ENCODE measurements around the gene AMOTL1.

AMOTL1 gene

DNA sequence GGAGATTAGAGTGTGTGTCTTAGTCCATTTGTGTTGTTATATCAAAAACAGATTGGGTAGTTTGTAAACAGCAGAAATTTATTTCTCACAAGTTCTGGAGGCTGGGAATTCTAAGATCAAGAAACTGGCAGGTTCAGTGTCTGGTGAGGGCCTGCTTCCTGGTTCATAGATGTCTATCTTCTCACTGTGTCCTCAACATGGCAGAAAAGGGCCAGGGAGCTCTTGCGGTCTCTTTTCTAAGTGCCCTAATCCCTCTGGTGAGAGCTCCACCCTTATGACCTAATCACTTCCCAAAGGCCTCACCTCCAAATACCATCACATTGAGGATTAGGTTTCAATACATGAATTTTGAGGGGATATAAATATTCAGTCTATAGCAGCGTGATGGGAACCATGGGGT, 25.5 kb upstream of the AMOTL1 start:
- H3K4me3 ChIP-seq (ENCODE audit: low read depth, low read length), result no peak overlapping the region
- TF ChIP-seq, protein P1, sequence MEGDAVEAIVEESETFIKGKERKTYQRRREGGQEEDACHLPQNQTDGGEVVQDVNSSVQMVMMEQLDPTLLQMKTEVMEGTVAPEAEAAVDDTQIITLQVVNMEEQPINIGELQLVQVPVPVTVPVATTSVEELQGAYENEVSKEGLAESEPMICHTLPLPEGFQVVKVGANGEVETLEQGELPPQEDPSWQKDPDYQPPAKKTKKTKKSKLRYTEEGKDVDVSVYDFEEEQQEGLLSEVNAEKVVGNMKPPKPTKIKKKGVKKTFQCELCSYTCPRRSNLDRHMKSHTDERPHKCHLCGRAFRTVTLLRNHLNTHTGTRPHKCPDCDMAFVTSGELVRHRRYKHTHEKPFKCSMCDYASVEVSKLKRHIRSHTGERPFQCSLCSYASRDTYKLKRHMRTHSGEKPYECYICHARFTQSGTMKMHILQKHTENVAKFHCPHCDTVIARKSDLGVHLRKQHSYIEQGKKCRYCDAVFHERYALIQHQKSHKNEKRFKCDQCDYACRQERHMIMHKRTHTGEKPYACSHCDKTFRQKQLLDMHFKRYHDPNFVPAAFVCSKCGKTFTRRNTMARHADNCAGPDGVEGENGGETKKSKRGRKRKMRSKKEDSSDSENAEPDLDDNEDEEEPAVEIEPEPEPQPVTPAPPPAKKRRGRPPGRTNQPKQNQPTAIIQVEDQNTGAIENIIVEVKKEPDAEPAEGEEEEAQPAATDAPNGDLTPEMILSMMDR (conservative IDR thresholded peaks at IDR 0.05; ENCODE audit: low read depth, low read length), result no peak

DNA sequence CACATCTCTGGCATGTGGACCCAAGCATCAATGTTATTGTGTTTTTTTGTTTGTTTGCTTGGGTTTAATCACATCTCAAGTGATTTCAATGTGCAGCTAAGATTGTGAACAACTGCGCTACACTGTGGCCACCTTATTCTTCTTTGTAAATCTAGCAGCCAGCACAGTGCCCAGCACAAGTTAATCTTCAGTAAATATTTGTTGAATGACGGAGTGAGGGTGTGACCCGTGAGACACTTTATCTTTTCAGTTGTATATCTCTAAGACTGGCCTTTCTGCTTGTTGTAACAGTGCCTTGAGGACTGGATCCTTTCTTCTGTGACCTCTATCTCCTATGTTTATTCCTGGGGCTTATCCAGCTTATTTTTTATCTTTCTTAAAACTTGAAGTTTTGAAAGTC, 21.4 kb upstream of the AMOTL1 start:
- no peak overlapping the region for H3K4me3 ChIP-seq (ENCODE audit: low read depth, low read length)
- TF ChIP-seq, protein P1 (conservative IDR thresholded peaks at IDR 0.05; ENCODE audit: low read depth, low read length), result no peak
- no peak for DNase-seq (ENCODE audit: low read depth)

More for the DNA sequence above, 25.5 kb upstream of the AMOTL1 start:
- DNase-seq (ENCODE audit: low read depth), result no peak

DNA sequence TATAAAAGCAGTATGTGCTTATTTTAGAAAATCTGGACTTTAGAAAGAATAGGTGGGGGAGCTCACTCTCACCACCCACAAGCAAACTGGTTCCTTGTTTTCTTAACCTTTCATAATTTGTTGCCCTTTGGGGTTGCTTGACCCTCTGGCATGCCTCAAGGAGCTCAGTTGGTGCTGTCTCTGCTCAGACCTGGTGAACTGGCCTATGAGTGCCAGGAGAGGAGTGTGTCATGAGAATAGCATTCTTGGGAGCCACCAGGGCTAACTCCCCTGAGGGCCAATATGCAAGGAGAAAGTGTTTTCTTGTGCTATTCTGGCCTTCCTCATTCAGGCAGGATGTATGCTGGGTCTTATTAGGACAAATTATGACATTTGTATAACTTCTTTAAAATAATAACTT, 21.0 kb upstream of the AMOTL1 start:
- DNase-seq (ENCODE audit: low read depth), result no peak
- H3K4me3 ChIP-seq (ENCODE audit: low read depth, low read length), result no peak overlapping the region
- TF ChIP-seq, protein P1 (conservative IDR thresholded peaks at IDR 0.05; ENCODE audit: low read depth, low read length), result no peak

DNA sequence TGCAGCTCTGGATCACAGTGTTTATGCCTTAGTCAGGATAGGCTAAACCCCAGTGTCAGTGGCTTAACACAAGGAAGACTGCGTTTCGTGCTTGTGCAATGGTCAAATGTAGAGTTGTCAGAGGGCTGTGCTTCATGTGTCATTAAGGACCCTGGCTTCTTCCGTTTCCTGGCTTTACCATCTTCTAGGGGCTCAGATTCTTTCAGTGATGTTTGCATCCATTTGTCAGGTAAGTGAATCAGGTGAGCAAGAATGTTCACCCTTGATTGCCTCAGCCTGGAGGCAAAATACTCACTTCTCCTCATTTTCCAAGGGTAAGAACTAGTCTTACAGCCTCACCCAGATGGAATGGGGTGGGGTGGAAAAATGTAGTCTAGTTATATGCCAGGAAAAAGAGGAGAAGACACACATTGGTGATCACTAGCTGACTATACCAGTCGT, 20.5 kb upstream of the AMOTL1 start:
- no peak for DNase-seq (ENCODE audit: low read depth)
- no peak overlapping the region for H3K4me3 ChIP-seq (ENCODE audit: low read depth, low read length)
- TF ChIP-seq, protein P1 (conservative IDR thresholded peaks at IDR 0.05; ENCODE audit: low read depth, low read length), result no peak

DNA sequence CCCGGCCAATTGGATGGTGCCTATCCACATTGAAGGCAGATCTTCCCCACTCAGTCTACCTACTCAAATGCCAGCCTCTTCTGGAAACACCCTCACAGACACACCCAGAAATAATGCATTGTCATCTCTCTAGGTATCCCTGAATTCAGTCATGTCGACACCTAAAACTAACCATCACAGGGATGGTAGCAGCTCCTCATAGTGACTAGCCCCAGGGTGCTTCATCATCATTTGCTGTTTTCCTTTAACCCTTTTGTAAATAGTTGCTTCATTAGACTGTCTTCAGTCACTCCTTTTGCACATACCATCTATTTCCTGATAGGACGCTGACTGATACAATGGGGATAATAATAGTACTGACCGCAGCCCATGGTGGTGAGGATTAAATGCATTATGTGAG, 18.8 kb upstream of the AMOTL1 start:
- H3K4me3 ChIP-seq (ENCODE audit: low read depth, low read length), result no peak overlapping the region
- DNase-seq (ENCODE audit: low read depth), result no peak
- TF ChIP-seq, protein P1 (conservative IDR thresholded peaks at IDR 0.05; ENCODE audit: low read depth, low read length), result no peak

DNA sequence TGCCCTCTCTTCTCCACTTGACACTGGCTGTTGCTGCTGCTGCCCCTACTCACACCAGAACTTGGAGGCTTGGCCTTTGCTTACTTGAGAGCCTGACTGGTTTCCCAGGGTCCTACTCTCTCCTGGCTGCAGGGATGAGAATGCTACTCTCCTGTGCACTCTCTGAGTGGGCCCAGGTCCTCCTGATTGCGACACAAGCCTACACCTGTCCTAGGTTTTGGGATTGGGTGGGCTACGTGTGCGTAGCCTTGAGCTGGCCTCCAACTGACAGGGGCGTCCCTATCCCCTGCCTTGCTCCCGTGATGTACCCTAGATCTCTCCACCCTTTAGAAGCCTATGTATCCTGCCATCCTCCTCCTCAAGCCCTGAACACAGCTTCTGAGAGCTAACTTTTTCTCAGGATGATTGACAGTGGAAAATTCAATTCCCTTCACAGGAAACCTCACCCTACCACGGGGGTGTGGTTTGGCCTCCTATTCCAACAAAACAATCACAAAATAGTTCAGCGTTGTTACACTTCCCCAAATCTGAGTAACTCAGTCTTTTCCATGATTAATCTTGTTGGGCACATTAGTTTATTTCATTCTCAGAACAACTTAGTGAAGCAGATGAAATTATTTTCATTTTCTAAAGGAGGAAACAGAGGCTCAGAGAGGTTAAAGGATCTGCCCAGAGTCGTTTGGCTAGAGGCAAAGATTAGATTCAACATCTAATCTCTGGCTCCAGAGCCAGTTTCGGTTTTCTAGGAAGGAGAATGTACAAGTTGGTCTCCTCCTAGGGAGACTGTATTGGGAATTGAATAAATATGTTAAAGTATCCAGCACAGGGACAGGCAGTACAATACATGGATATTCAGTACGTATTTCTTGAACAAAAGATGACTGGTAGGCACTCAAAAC, 17.6 kb upstream of the AMOTL1 start:
- TF ChIP-seq, protein P1 (conservative IDR thresholded peaks at IDR 0.05; ENCODE audit: low read depth, low read length), result no peak
- no peak for DNase-seq (ENCODE audit: low read depth)
- H3K4me3 ChIP-seq (ENCODE audit: low read depth, low read length), result no peak overlapping the region

DNA sequence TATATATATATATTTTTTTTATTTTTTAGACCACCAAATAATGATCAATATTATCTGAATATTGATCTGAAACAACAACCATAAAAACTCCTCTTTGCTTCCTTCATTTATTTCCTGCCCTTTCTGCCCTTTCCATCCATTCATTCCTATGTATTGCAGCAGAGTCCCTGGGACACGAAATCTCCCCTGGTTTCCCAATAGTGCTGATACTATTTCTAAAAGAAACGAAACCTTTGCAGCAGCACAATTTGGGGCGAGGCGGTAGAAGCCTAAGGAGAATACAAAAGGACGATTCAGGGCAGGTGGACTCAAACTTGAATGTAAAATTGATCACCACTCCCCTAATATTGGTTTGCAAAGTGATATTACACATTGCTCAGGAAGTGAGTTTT, 16.9 kb upstream of the AMOTL1 start:
- TF ChIP-seq, protein P1 (conservative IDR thresholded peaks at IDR 0.05; ENCODE audit: low read depth, low read length), result no peak
- no peak overlapping the region for H3K4me3 ChIP-seq (ENCODE audit: low read depth, low read length)
- no peak for DNase-seq (ENCODE audit: low read depth)
